Neural cell (in vitro differentiated cells): ENCODE measurements around the gene EXOC4. TPM values are rescaled to one million over a fixed set of nuclear protein-coding genes. Genes with fewer than 3 reads are reported as not detected.

Source experiments
- H2AFZ ChIP-seq: fragments of 200-600, 300-800 bp; sonication (generic), shearing (Covaris generic); 2 replicates; pipeline ENCODE4 v1.6.0; 2014; ENCODE audit warnings: low read depth, mild to moderate bottlenecking, antibody characterized with exemption, low read length, moderate library complexity
- H3F3A ChIP-seq: fragments of 200-600 bp; shearing (Covaris generic); 2 replicates; pipeline ENCODE4 v1.6.1; 2016; ENCODE audit warnings: mild to moderate bottlenecking, moderate library complexity, mixed read lengths, antibody characterized with exemption, low read length; ENCODE audit not compliant: insufficient read depth, poor library complexity, severe bottlenecking
- H3K27ac ChIP-seq: fragments of 200-600, 300-800 bp; sonication (generic), shearing (Covaris generic); 2 replicates; pipeline ENCODE4 v1.5.1; 2014; ENCODE audit warnings: mild to moderate bottlenecking, low read length, moderate library complexity
- H3K27me3 ChIP-seq: fragments of 300-800, 200-600 bp; sonication (generic), shearing (Covaris generic); 2 replicates; pipeline ENCODE4 v1.6.0; 2014; ENCODE audit warnings: mild to moderate bottlenecking, low read depth, low read length, moderate library complexity; ENCODE audit not compliant: insufficient read depth
- H3K36me3 ChIP-seq: fragments of 300-800, 200-600 bp; sonication (generic), shearing (Covaris generic); 2 replicates; pipeline ENCODE4 v1.5.1; 2014; ENCODE audit warnings: mild to moderate bottlenecking, antibody characterized with exemption, low read length, moderate library complexity; ENCODE audit not compliant: insufficient read depth
- H3K4me2 ChIP-seq: fragments of 300-800, 200-600 bp; sonication (generic), shearing (Covaris generic); 2 replicates; pipeline ENCODE4 v1.6.0; 2014; ENCODE audit warnings: mild to moderate bottlenecking, low read length
- H3K4me3 ChIP-seq: fragments of 300-800, 200-600 bp; sonication (generic), shearing (Covaris generic); 2 replicates; pipeline ENCODE4 v1.5.1; 2014; ENCODE audit warnings: mild to moderate bottlenecking, low read length, moderate library complexity
- H3K79me2 ChIP-seq: fragments of 200-600 bp; shearing (Covaris generic); replicated peaks from 2 replicates; pipeline ENCODE4 v1.6.0; 2014; ENCODE audit warnings: mild to moderate bottlenecking, low read length, moderate library complexity; ENCODE audit not compliant: insufficient read depth
- H3K9ac ChIP-seq: fragments of 300-800, 200-600 bp; sonication (generic), shearing (Covaris generic); 2 replicates; pipeline ENCODE4 v1.6.1; 2016; ENCODE audit warnings: mild to moderate bottlenecking, low read length, mixed read lengths
- H3K9me2 ChIP-seq: fragments of 200-600 bp; shearing (Covaris generic); 2 replicates; pipeline ENCODE4 v1.6.1; 2016; ENCODE audit warnings: mild to moderate bottlenecking, low read length, mixed read lengths; ENCODE audit not compliant: insufficient read depth
- H3K9me3 ChIP-seq: fragments of 200-600, 300-800 bp; sonication (generic), shearing (Covaris generic); 2 replicates; pipeline ENCODE4 v1.6.1; 2016; ENCODE audit warnings: mild to moderate bottlenecking, mixed run types, low read length, moderate library complexity, mixed read lengths
- H4K20me1 ChIP-seq: fragments of 200-600 bp; shearing (Covaris generic); 2 replicates; pipeline ENCODE4 v1.6.1; 2016; ENCODE audit warnings: mild to moderate bottlenecking, mixed run types; ENCODE audit not compliant: insufficient read depth
- EP300 ChIP-seq: fragments of 450-650 bp; conservative IDR thresholded peaks from 2 replicates; pipeline ENCODE4 v1.6.1; 2014; ENCODE audit warnings: antibody characterized with exemption, mild to moderate bottlenecking, moderate library complexity; ENCODE audit not compliant: poor library complexity, severe bottlenecking
- EZH2 ChIP-seq: fragments of 200-600, 300-800 bp; shearing (Covaris generic), sonication (generic); IDR thresholded peaks from 2 replicates; pipeline ENCODE4 v1.6.1; 2014; ENCODE audit warnings: antibody characterized with exemption, low read length, borderline replicate concordance, mild to moderate bottlenecking; ENCODE audit not compliant: insufficient read depth, poor library complexity, severe bottlenecking
- MXI1 ChIP-seq: fragments of 450-650 bp; conservative IDR thresholded peaks from 2 replicates; pipeline ENCODE4 v1.6.1; 2014; ENCODE audit warnings: antibody characterized with exemption, mild to moderate bottlenecking; ENCODE audit not compliant: poor library complexity, severe bottlenecking
- POLR2AphosphoS5 ChIP-seq: IDR thresholded peaks from 2 replicates; pipeline ENCODE4 v1.6.1; 2012
- RAD21 ChIP-seq: fragments of 450-650 bp; conservative IDR thresholded peaks from 2 replicates; pipeline ENCODE4 v1.6.1; 2014; ENCODE audit warnings: antibody characterized with exemption, mild to moderate bottlenecking, moderate library complexity
- SMC3 ChIP-seq: fragments of 450-650 bp; conservative IDR thresholded peaks from 2 replicates; pipeline ENCODE4 v1.6.1; 2014; ENCODE audit warnings: antibody characterized with exemption, mild to moderate bottlenecking, moderate library complexity; ENCODE audit not compliant: poor library complexity
- TAF1 ChIP-seq: IDR thresholded peaks from 2 replicates; pipeline ENCODE4 v1.6.1; 2012; ENCODE audit warnings: low read depth
- polyA plus RNA-seq: library from polyadenylated mRNA; depleted of rRNA; stranded (reverse); fragments of >200 nt; gene quantifications from 2 replicates; pipeline ENCODE4 v1.2.3, GENCODE V29; 2014
- TF ChIP-seq, protein P1 (sequence below): IDR thresholded peaks from 2 replicates; pipeline ENCODE4 v1.6.1; 2012; ENCODE audit warnings: borderline replicate concordance
- TF ChIP-seq, protein P2 (sequence below): fragments of 450-650 bp; IDR thresholded peaks from 2 replicates; pipeline ENCODE4 v1.5.1; 2014; ENCODE audit warnings: antibody characterized with exemption, mild to moderate bottlenecking, moderate library complexity; ENCODE audit not compliant: poor library complexity, severe bottlenecking

Gene EXOC4
- polyA plus RNA-seq, 1 donor from 2014 or later = 36.5 TPM

- no peak overlapping the region for H2AFZ ChIP-seq
- no peaks in the 10 kb centered on the region for H3K9me2 ChIP-seq
- no peaks in the 10 kb centered on the region for H3K36me3 ChIP-seq
- H3K27me3 ChIP-seq = no peaks in the 10 kb centered on the region
- H3K27ac ChIP-seq = no peak overlapping the region
- no peak overlapping the region for H3K9ac ChIP-seq
- TF ChIP-seq, protein P1, sequence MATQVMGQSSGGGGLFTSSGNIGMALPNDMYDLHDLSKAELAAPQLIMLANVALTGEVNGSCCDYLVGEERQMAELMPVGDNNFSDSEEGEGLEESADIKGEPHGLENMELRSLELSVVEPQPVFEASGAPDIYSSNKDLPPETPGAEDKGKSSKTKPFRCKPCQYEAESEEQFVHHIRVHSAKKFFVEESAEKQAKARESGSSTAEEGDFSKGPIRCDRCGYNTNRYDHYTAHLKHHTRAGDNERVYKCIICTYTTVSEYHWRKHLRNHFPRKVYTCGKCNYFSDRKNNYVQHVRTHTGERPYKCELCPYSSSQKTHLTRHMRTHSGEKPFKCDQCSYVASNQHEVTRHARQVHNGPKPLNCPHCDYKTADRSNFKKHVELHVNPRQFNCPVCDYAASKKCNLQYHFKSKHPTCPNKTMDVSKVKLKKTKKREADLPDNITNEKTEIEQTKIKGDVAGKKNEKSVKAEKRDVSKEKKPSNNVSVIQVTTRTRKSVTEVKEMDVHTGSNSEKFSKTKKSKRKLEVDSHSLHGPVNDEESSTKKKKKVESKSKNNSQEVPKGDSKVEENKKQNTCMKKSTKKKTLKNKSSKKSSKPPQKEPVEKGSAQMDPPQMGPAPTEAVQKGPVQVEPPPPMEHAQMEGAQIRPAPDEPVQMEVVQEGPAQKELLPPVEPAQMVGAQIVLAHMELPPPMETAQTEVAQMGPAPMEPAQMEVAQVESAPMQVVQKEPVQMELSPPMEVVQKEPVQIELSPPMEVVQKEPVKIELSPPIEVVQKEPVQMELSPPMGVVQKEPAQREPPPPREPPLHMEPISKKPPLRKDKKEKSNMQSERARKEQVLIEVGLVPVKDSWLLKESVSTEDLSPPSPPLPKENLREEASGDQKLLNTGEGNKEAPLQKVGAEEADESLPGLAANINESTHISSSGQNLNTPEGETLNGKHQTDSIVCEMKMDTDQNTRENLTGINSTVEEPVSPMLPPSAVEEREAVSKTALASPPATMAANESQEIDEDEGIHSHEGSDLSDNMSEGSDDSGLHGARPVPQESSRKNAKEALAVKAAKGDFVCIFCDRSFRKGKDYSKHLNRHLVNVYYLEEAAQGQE = no peak
- TF ChIP-seq SMC3 = no peak
- no peak for TF ChIP-seq EZH2
- TF ChIP-seq TAF1 = no peak
- TF ChIP-seq, protein P2, sequence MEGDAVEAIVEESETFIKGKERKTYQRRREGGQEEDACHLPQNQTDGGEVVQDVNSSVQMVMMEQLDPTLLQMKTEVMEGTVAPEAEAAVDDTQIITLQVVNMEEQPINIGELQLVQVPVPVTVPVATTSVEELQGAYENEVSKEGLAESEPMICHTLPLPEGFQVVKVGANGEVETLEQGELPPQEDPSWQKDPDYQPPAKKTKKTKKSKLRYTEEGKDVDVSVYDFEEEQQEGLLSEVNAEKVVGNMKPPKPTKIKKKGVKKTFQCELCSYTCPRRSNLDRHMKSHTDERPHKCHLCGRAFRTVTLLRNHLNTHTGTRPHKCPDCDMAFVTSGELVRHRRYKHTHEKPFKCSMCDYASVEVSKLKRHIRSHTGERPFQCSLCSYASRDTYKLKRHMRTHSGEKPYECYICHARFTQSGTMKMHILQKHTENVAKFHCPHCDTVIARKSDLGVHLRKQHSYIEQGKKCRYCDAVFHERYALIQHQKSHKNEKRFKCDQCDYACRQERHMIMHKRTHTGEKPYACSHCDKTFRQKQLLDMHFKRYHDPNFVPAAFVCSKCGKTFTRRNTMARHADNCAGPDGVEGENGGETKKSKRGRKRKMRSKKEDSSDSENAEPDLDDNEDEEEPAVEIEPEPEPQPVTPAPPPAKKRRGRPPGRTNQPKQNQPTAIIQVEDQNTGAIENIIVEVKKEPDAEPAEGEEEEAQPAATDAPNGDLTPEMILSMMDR = no peak
- TF ChIP-seq EP300 = no peak
- TF ChIP-seq RAD21 = no peak
- no peak for TF ChIP-seq MXI1
- no peaks in the 10 kb centered on the region for H4K20me1 ChIP-seq
- no peak overlapping the region for H3K4me3 ChIP-seq
- no peak overlapping the region for H3K4me2 ChIP-seq
- no peaks in the 10 kb centered on the region for H3K9me3 ChIP-seq
- no peaks in the 10 kb centered on the region for H3K79me2 ChIP-seq
- H3F3A ChIP-seq = no peaks in the 10 kb centered on the region
Observed at GRCh38 chr7:133635541-133635940, 382.7 kb downstream of the EXOC4 start.

DNA sequence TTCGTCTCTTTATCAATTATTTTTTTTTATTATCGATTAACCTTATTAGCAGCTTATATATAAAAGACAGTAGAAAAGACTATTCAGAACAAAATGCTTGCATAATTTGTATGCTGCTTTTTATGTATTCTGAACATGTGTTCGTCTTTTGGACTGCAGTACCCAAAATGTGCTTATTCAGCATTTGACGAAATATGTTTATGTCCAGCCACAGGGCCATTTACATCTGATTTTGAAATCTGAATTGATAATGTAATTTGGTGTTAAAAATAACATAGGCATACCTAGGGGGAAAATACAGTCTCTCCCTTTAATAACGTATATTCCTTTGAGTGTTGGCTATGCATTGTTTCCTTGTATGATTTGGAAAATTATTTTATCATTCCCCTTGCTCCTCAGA is 386.0 kb downstream of the EXOC4 start:
- H3K9ac ChIP-seq = no peak overlapping the region
- H3K79me2 ChIP-seq = no peaks in the 10 kb centered on the region
- H4K20me1 ChIP-seq = no peaks in the 10 kb centered on the region
- H3K27me3 ChIP-seq = no peaks in the 10 kb centered on the region
- H3K4me3 ChIP-seq = no peak overlapping the region
- H3K9me2 ChIP-seq = no peaks in the 10 kb centered on the region
- no peak overlapping the region for H3K27ac ChIP-seq
- H2AFZ ChIP-seq = no peak overlapping the region
- H3K9me3 ChIP-seq = no peaks in the 10 kb centered on the region
- H3K36me3 ChIP-seq = no peaks in the 10 kb centered on the region
- H3K4me2 ChIP-seq = no peak overlapping the region
- no peaks in the 10 kb centered on the region for H3F3A ChIP-seq
- TF ChIP-seq, protein P1 = no peak
- TF ChIP-seq EP300 = no peak
- no peak for TF ChIP-seq POLR2AphosphoS5
- TF ChIP-seq EZH2 = no peak
- no peak for TF ChIP-seq MXI1
- TF ChIP-seq RAD21 = no peak
- TF ChIP-seq SMC3 = no peak
- TF ChIP-seq TAF1 = no peak
- TF ChIP-seq, protein P2 = no peak
